Activated CD8-positive, alpha-beta memory T cell treated with anti-CD3 and anti-CD28 coated beads, Interleukin-2, amount 50 U/mL, for 24 hours (primary cell): ENCODE measurements around the gene SUZ12.
"Not testable (repeated sequence)": the region's sequence is repeated elsewhere in the genome, so short reads cannot be mapped to it uniquely, and the experiment has no call there.

ENCODE experiments used
- DNase-seq: peaks from one replicate; pipeline ENCODE4 v3.0.0-alpha.2; 2020; ENCODE audit errors: extremely low read depth

SUZ12 gene

GRCh38 chr17:32041306-32041875, 104.6 kb downstream of the SUZ12 start:
- not testable (repeated sequence) for DNase-seq

- DNase-seq = not testable (repeated sequence)
Measured at GRCh38 chr17:32042266-32042665, 105.5 kb downstream of the SUZ12 start.

- not testable (repeated sequence) for DNase-seq
Measured at GRCh38 chr17:32045611-32046010, 108.8 kb downstream of the SUZ12 start.

- not testable (repeated sequence) for DNase-seq
Measured at GRCh38 chr17:32047663-32048062, 110.9 kb downstream of the SUZ12 start.
